Measurements from ENCODE around the gene OR4E2.
"Not testable (repeated sequence)": the region's sequence is repeated elsewhere in the genome, so short reads cannot be mapped to it uniquely, and the experiment has no call there.

OR4E2 gene

GRCh38 chr14:21698538-21698937 is 44.9 kb downstream of the OR4E2 start:
- DNase-seq: not testable (repeated sequence)

- DNase-seq: no peak
Measured at GRCh38 chr14:21699551-21699950, 45.9 kb downstream of the OR4E2 start.

GRCh38 chr14:21702316-21702715 is 48.7 kb downstream of the OR4E2 start:
- no peak for DNase-seq

GRCh38 chr14:21703357-21704326 is 50.0 kb downstream of the OR4E2 start:
- DNase-seq: peak; percentile 91

- DNase-seq: peak; percentile 64
Measured at GRCh38 chr14:21704338-21704737, 50.7 kb downstream of the OR4E2 start.

GRCh38 chr14:21711360-21711961 is 57.8 kb downstream of the OR4E2 start:
- DNase-seq: no peak

GRCh38 chr14:21712036-21712435 is 58.4 kb downstream of the OR4E2 start:
- no peak for DNase-seq

GRCh38 chr14:21714318-21714929 is 60.8 kb downstream of the OR4E2 start:
- DNase-seq: no peak
